ENCODE measurements around the gene NOS1AP.
"Not testable (repeated sequence)": the region's sequence is repeated elsewhere in the genome, so short reads cannot be mapped to it uniquely, and the experiment has no call there.

The NOS1AP gene

GRCh38 chr1:162173607-162174006 lies 104.1 kb downstream of the NOS1AP start:
- H3K27ac Mint-ChIP-seq, H3K36me3 Mint-ChIP-seq, H3K4me3 Mint-ChIP-seq, ATAC-seq, H3K4me1 Mint-ChIP-seq, H3K9me3 Mint-ChIP-seq: not testable (repeated sequence)
- H3K27me3 Mint-ChIP-seq: peaks cover 11% of the 10 kb centered on the region

GRCh38 chr1:162174027-162174426 lies 104.5 kb downstream of the NOS1AP start:
- not testable (repeated sequence) for H3K27ac Mint-ChIP-seq, H3K36me3 Mint-ChIP-seq, H3K4me3 Mint-ChIP-seq, H3K4me1 Mint-ChIP-seq, ATAC-seq, H3K9me3 Mint-ChIP-seq
- peaks cover 11% of the 10 kb centered on the region for H3K27me3 Mint-ChIP-seq

DNA sequence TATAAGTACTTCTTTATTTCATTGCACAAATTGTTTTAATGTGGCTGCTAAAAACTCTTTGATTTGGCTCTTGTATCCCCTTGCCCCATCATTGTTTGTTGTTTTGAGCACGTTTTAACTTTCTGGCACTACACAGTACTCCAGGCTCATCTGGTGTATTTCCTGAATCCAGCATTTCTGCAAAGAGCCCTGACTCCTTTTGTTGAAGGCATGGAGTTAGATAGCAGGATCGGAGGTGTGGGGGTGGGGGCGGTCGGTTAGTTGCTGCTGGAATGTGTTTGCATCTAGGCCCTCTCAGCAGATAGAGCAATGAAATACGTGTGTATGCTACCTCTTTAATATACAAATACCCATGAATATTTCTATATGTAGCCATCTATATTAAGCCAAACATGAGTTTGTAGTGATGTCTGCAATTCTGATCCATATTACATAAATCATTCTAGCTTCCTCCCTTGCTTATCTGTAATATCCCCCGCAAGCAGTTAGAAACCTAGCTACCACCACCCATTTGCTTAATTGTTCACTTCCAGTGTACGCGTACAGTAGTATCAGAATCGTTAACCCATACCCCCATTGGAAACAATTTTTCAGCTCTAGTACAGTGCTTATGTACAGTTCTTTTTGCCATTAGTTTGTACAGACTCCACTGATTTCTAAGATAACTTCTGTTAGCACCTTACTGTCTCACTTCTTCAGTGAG lies 106.0 kb downstream of the NOS1AP start:
- no peak overlapping the region for H3K4me3 Mint-ChIP-seq
- no peak overlapping the region for H3K27ac Mint-ChIP-seq
- no peak for ATAC-seq
- no peaks in the 10 kb centered on the region for H3K36me3 Mint-ChIP-seq
- peaks cover 3% of the 10 kb centered on the region for H3K27me3 Mint-ChIP-seq
- no peaks in the 10 kb centered on the region for H3K4me1 Mint-ChIP-seq
- no peaks in the 10 kb centered on the region for H3K9me3 Mint-ChIP-seq

DNA sequence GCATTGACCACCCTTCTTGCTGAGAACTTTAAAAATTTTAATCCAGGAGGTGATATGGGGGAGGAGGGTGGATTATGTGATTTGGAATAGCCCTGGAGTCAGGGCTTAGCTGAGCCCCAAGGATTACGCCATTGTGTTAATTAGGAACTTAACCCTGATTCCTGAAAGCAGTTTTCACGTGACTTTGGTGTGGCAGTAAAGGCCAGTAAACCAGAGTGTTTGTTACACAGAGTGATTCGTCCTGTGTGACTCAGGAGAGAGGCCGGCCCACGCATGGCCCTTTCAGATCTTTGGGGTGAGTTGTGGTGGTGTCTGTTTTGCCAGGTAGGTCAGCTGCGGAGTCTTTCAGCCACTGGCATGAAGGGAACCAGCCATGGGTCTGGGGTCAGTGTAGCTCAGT lies 107.6 kb downstream of the NOS1AP start:
- no peak overlapping the region for H3K4me3 Mint-ChIP-seq
- ATAC-seq: no peak
- H3K27ac Mint-ChIP-seq: no peak overlapping the region
- H3K36me3 Mint-ChIP-seq: no peaks in the 10 kb centered on the region
- H3K4me1 Mint-ChIP-seq: no peaks in the 10 kb centered on the region
- H3K9me3 Mint-ChIP-seq: no peaks in the 10 kb centered on the region
- H3K27me3 Mint-ChIP-seq: no peaks in the 10 kb centered on the region

- no peak for ATAC-seq
- no peak overlapping the region for H3K27ac Mint-ChIP-seq
- no peaks in the 10 kb centered on the region for H3K27me3 Mint-ChIP-seq
These were observed 108.9 kb downstream of the NOS1AP start for GRCh38 chr1:162178432-162178831.

DNA sequence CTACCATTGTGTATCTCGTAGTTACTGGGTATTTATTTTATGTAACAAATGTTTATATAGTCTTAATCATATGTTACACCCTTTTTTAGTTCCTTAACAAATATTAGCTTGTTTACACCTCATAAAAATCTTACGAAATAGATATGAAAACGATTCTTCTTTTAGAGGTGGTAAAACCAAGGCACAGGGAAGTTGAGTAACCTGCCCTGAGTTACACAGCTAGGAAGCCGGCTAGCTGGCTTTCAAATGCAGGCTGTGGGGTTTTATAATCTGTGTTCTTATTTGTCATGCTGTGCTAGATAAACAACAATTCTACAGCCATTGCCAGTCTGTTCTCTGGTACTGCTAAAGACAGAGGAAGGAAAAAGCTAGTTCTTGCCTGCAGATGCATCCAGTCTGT lies 109.6 kb downstream of the NOS1AP start:
- Mint-ChIP-seq H3K4me1 (no peaks in the 10 kb centered on the region), H3K36me3 (no peaks in the 10 kb centered on the region), H3K4me3 (no peak overlapping the region), H3K27ac (no peak overlapping the region), H3K27me3 (no peaks in the 10 kb centered on the region), H3K9me3 (no peaks in the 10 kb centered on the region)
- ATAC-seq: no peak

More at GRCh38 chr1:162178432-162178831, 108.9 kb downstream of the NOS1AP start:
- H3K36me3 Mint-ChIP-seq: no peaks in the 10 kb centered on the region
- no peaks in the 10 kb centered on the region for H3K9me3 Mint-ChIP-seq
- no peaks in the 10 kb centered on the region for H3K4me1 Mint-ChIP-seq
- no peak overlapping the region for H3K4me3 Mint-ChIP-seq

GRCh38 chr1:162180813-162181212 lies 111.3 kb downstream of the NOS1AP start:
- H3K9me3 Mint-ChIP-seq: no peaks in the 10 kb centered on the region
- H3K4me3 Mint-ChIP-seq: no peak overlapping the region
- no peak overlapping the region for H3K27ac Mint-ChIP-seq

GRCh38 chr1:162182090-162182489 lies 112.6 kb downstream of the NOS1AP start:
- H3K27ac Mint-ChIP-seq: no peak overlapping the region
- no peaks in the 10 kb centered on the region for H3K4me1 Mint-ChIP-seq
- ATAC-seq: no peak
- no peak overlapping the region for H3K4me3 Mint-ChIP-seq
- H3K36me3 Mint-ChIP-seq: no peaks in the 10 kb centered on the region
- H3K27me3 Mint-ChIP-seq: no peaks in the 10 kb centered on the region
- peaks cover 2% of the 10 kb centered on the region for H3K9me3 Mint-ChIP-seq

More at GRCh38 chr1:162180813-162181212, 111.3 kb downstream of the NOS1AP start:
- no peak for ATAC-seq
- no peaks in the 10 kb centered on the region for H3K27me3 Mint-ChIP-seq
- no peaks in the 10 kb centered on the region for H3K4me1 Mint-ChIP-seq
- H3K36me3 Mint-ChIP-seq: no peaks in the 10 kb centered on the region

DNA sequence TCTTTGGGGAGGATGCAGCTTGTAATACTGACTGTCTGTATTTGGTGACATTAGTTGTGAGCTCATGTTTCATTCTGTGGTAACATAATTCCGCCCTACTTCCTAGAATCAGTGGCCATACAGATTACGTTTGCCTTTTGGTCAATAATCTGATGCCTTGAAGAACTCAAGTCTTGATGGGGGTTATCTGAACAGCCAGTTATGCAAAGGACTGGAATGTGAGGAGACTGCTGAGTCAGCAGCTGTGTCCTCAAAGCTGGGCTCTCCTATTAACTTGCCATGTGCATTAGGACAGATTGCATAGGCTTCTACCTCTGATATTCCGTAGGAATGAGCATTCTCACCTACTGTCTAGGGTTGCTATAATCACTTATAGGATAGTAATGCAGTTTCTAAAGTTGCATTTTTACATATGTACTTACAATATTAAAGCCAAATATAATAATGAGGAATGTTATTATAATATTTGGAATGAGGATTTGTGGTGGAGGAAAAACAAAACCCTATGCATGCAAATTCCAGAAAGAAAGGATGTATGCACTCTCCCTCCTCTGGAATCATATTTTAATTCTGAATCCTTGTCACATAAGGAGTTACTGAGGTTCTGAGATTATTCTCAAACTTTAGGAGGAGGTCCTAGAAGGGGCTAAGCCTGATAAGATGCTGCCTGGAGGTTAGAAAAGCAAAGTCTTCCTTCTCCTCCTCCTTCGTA lies 116.0 kb downstream of the NOS1AP start:
- no peak overlapping the region for H3K4me3 Mint-ChIP-seq
- no peak for ATAC-seq
- no peaks in the 10 kb centered on the region for H3K4me1 Mint-ChIP-seq
- no peaks in the 10 kb centered on the region for H3K27me3 Mint-ChIP-seq
- no peak overlapping the region for H3K27ac Mint-ChIP-seq
- peaks cover 2% of the 10 kb centered on the region for H3K9me3 Mint-ChIP-seq
- H3K36me3 Mint-ChIP-seq: no peaks in the 10 kb centered on the region

- no peak for ATAC-seq
- Mint-ChIP-seq H3K4me1 (no peaks in the 10 kb centered on the region), H3K9me3 (peaks cover 2% of the 10 kb centered on the region), H3K4me3 (no peak overlapping the region), H3K36me3 (no peaks in the 10 kb centered on the region), H3K27me3 (no peaks in the 10 kb centered on the region), H3K27ac (no peak overlapping the region)
These were observed 116.5 kb downstream of the NOS1AP start for GRCh38 chr1:162186026-162186374.

- Mint-ChIP-seq H3K27me3 (no peaks in the 10 kb centered on the region), H3K4me1 (no peaks in the 10 kb centered on the region), H3K27ac (no peak overlapping the region), H3K4me3 (no peak overlapping the region), H3K36me3 (no peaks in the 10 kb centered on the region), H3K9me3 (peaks cover 2% of the 10 kb centered on the region)
- no peak for ATAC-seq
These were observed 116.9 kb downstream of the NOS1AP start for GRCh38 chr1:162186406-162186805.

DNA sequence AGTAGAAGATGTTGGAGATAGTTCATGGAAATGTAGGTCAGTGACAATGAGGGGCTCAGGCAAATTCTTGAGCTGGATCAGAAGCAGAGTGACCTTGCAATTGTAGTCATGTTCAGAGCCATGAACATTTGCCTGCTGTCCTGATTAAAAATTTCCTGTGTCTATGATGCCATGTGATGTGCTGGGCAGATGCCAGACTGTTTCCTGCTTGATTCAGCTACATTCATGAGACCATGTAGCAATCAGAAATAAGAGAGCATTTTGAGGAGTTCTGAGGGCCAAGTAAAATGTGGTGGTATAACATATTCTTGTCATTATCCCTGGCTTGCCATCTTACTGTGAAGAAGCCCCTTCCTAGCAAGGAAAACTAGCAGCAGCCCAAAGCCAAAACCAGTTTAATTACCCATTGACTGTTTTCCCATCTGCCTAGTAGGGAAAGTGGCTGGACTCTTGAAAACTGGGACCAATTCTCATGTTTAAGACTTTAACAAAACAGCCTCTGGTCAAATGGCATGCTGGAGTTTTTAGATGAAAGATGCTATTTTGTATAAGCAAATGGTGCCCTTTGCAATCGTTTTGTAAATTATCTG lies 118.3 kb downstream of the NOS1AP start:
- no peak for ATAC-seq
- Mint-ChIP-seq H3K9me3 (peaks cover 2% of the 10 kb centered on the region), H3K27me3 (no peaks in the 10 kb centered on the region), H3K36me3 (no peaks in the 10 kb centered on the region), H3K27ac (no peak overlapping the region), H3K4me3 (no peak overlapping the region), H3K4me1 (no peaks in the 10 kb centered on the region)

DNA sequence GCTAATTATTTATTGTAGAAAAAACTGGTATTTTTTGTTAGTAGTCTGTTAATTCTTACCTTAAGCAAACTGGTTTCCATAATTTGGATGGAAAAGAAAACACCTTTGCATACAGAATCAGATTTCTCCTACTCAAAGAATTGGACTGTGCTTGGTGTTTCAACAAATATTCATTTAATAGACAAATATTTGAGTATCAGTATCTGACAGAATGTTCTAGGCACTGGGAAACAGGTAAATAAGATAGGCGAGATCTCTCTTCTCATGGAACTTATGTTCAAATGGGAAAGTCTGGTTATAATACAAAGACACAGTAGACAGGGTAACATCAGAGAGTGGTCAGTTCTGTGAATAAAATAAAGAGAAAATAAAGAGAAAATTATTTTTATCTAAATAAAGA lies 119.9 kb downstream of the NOS1AP start:
- Mint-ChIP-seq H3K4me3 (no peak overlapping the region), H3K4me1 (no peaks in the 10 kb centered on the region), H3K27ac (no peak overlapping the region), H3K36me3 (no peaks in the 10 kb centered on the region), H3K9me3 (peaks cover 2% of the 10 kb centered on the region), H3K27me3 (no peaks in the 10 kb centered on the region)
- no peak for ATAC-seq

- H3K36me3 Mint-ChIP-seq: no peaks in the 10 kb centered on the region
- H3K4me3 Mint-ChIP-seq: no peak overlapping the region
- no peak overlapping the region for H3K27ac Mint-ChIP-seq
- H3K27me3 Mint-ChIP-seq: peaks cover 17% of the 10 kb centered on the region
- no peak for ATAC-seq
- H3K9me3 Mint-ChIP-seq: no peaks in the 10 kb centered on the region
- no peaks in the 10 kb centered on the region for H3K4me1 Mint-ChIP-seq
These were observed 122.2 kb downstream of the NOS1AP start for GRCh38 chr1:162191396-162192305.

DNA sequence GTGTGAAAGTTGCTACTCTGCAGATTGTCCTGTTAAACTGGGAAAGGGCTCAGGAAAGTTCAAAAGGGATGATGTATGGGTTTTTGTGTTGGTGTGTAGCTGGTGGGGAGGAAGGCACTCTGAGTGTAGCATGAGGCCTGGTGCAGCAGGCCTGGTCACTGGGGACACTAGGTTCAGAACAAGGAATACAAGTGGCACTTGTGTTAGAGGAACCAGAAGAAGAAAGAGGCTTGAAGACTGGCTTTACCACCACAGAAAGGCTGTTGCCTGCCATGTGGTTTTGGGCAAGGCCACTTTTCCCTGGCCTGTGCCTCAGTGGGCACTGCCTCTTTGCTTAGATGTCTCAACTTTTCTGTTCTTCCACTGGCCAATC lies 122.8 kb downstream of the NOS1AP start:
- ATAC-seq: no peak
- no peak overlapping the region for H3K27ac Mint-ChIP-seq
- H3K27me3 Mint-ChIP-seq: peaks cover 18% of the 10 kb centered on the region
- H3K9me3 Mint-ChIP-seq: no peaks in the 10 kb centered on the region
- H3K4me3 Mint-ChIP-seq: no peak overlapping the region
- H3K36me3 Mint-ChIP-seq: no peaks in the 10 kb centered on the region
- no peaks in the 10 kb centered on the region for H3K4me1 Mint-ChIP-seq

Data from stimulated activated memory B cell treated with anti-CD40 and anti-IgM and Interleukin-4, amounts not matched to agents 10 μg/mL and 1 μg/mL and 100 μg/mL, for 72 hours (primary cell).